ENCODE measurements around the gene BRAP. TPM values are rescaled to one million over a fixed set of nuclear protein-coding genes. Genes with fewer than 3 reads are reported as not detected.
"Not testable (repeated sequence)": the region's sequence is repeated elsewhere in the genome, so short reads cannot be mapped to it uniquely, and the experiment has no call there.

The BRAP gene
- total and polyA plus RNA-seq, 10 donors: 6.4 to 19.6 (median 16.5) TPM

GRCh38 chr12:111687255-111687654 lies 1.5 kb upstream of the BRAP start:
- no peak for DNase-seq
- Histone ChIP-seq H3K27ac (no peak overlapping the region), H3K36me3 (peaks cover 0 to 13% (median 9%) of the 10 kb centered on the region in 6 donors), H3K4me1 (peaks cover 20 to 44% (median 31%) of the 10 kb centered on the region in 6 donors), H3K9me3 (no peaks in the 10 kb centered on the region), H3K4me3 (peak overlapping the region in 2 of 8 donors; percentile 90 to 99), H3K27me3 (replicated peaks in 1 of 7) (no peaks in the 10 kb centered on the region)
- intact Hi-C loops (cut with DNase I; ENCODE audit: low total_unique reads): no loop called here
- TF ChIP-seq POLR2AphosphoS5 (IDR thresholded peaks at IDR 0.05) (no peak), POLR2A (IDR thresholded peaks at IDR 0.05) (no peak)
- TF ChIP-seq, protein P1, sequence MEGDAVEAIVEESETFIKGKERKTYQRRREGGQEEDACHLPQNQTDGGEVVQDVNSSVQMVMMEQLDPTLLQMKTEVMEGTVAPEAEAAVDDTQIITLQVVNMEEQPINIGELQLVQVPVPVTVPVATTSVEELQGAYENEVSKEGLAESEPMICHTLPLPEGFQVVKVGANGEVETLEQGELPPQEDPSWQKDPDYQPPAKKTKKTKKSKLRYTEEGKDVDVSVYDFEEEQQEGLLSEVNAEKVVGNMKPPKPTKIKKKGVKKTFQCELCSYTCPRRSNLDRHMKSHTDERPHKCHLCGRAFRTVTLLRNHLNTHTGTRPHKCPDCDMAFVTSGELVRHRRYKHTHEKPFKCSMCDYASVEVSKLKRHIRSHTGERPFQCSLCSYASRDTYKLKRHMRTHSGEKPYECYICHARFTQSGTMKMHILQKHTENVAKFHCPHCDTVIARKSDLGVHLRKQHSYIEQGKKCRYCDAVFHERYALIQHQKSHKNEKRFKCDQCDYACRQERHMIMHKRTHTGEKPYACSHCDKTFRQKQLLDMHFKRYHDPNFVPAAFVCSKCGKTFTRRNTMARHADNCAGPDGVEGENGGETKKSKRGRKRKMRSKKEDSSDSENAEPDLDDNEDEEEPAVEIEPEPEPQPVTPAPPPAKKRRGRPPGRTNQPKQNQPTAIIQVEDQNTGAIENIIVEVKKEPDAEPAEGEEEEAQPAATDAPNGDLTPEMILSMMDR (IDR thresholded peaks at IDR 0.05 in 8 of 11, conservative IDR thresholded peaks at IDR 0.05 in 3 of 11): no peak
- WGBS, 5 donors: 66 to 82% (median 72%) methylated on average over 2 of the region's 2 CpGs

- H3K4me3 ChIP-seq: peak overlapping the region; percentile 70 to 99 (median 95)
- no peaks in the 10 kb centered on the region for H3K9me3 ChIP-seq
- WGBS, 5 donors: 22 to 32% (median 23%) methylated on average over 15 of the region's 15 CpGs
- H3K27me3 ChIP-seq (replicated peaks in 1 of 7): no peaks in the 10 kb centered on the region
- intact Hi-C loops (cut with DNase I; ENCODE audit: low total_unique reads): no loop called here
- no peak for DNase-seq
- peak overlapping the region; percentile 59 to 95 (median 90) for H3K27ac ChIP-seq
- peaks cover under 1 to 19% (median 15%) of the 10 kb centered on the region in 6 donors for H3K36me3 ChIP-seq
- H3K4me1 ChIP-seq: peaks cover 20 to 44% (median 31%) of the 10 kb centered on the region in 6 donors
- TF ChIP-seq, protein P1 (IDR thresholded peaks at IDR 0.05 in 8 of 11, conservative IDR thresholded peaks at IDR 0.05 in 3 of 11): no peak
- no peak for TF ChIP-seq POLR2AphosphoS5 (IDR thresholded peaks at IDR 0.05)
- TF ChIP-seq POLR2A (IDR thresholded peaks at IDR 0.05): no peak
Measured at GRCh38 chr12:111686574-111687105, 884 bp upstream of the BRAP start.

- peak overlapping the region; percentile 59 to 95 (median 90) for H3K27ac ChIP-seq
- H3K36me3 ChIP-seq: peaks cover 5 to 32% (median 28%) of the 10 kb centered on the region in 6 donors
- H3K4me1 ChIP-seq: peaks cover 20 to 44% (median 31%) of the 10 kb centered on the region in 6 donors
- intact Hi-C loops (cut with DNase I; ENCODE audit: low total_unique reads): no loop called here
- no peak for DNase-seq
- no peaks in the 10 kb centered on the region for H3K9me3 ChIP-seq
- peak overlapping the region; percentile 70 to 99 (median 95) for H3K4me3 ChIP-seq
- no peak for TF ChIP-seq POLR2A (IDR thresholded peaks at IDR 0.05)
- no peaks in the 10 kb centered on the region for H3K27me3 ChIP-seq (replicated peaks in 1 of 7)
- 0 to 1% (median 1%) methylated on average over 22 to 36 of the region's 36 CpGs for whole genome bisulfite sequencing, 5 donors
Measured at GRCh38 chr12:111685322-111685810, 390 bp downstream of the BRAP start.

GRCh38 chr12:111684485-111685198 lies 1.1 kb downstream of the BRAP start:
- H3K27me3 ChIP-seq (replicated peaks in 1 of 7); intact Hi-C loops (cut with DNase I; ENCODE audit: low total_unique reads); H3K9me3 ChIP-seq: not testable (repeated sequence)
- peak overlapping the region; percentile 70 to 99 (median 95) for H3K4me3 ChIP-seq
- peak; percentile 77 for DNase-seq
- peaks cover 5 to 39% (median 35%) of the 10 kb centered on the region in 6 donors for H3K36me3 ChIP-seq
- WGBS, 5 donors: 83 to 92% (median 86%) methylated on average over 13 of the region's 13 CpGs
- peaks cover 20 to 44% (median 31%) of the 10 kb centered on the region in 6 donors for H3K4me1 ChIP-seq
- peak overlapping the region in 5 of 8 donors; percentile 82 to 95 (median 92) for H3K27ac ChIP-seq

GRCh38 chr12:111677186-111677585 lies 8.6 kb downstream of the BRAP start:
- TF ChIP-seq POLR2AphosphoS5 (IDR thresholded peaks at IDR 0.05) (no peak), POLR2A (IDR thresholded peaks at IDR 0.05) (no peak)
- TF ChIP-seq, protein P1 (IDR thresholded peaks at IDR 0.05 in 8 of 11, conservative IDR thresholded peaks at IDR 0.05 in 3 of 11): no peak
- H3K27me3 ChIP-seq (replicated peaks in 1 of 7): no peaks in the 10 kb centered on the region
- intact Hi-C loops (cut with DNase I; ENCODE audit: low total_unique reads): no loop called here
- no peaks in the 10 kb centered on the region for H3K4me1 ChIP-seq
- H3K27ac ChIP-seq: no peak overlapping the region
- no peak overlapping the region for H3K4me3 ChIP-seq
- WGBS, 5 donors: 94 to 97% (median 95%) methylated on average over 5 of the region's 5 CpGs
- H3K9me3 ChIP-seq: no peaks in the 10 kb centered on the region
- peaks cover 5 to 100% (median 93%) of the 10 kb centered on the region in 6 donors for H3K36me3 ChIP-seq
- DNase-seq: no peak

Data from spleen (tissue), 11 donors.